Brain pericyte (primary cell): ENCODE data around the gene TSG101.

Source experiments
- DNase-seq: peaks from one replicate; pipeline ENCODE4 v3.0.0-alpha.2; 2012; ENCODE audit warnings: low read depth, low spot score

The TSG101 gene, protein sequence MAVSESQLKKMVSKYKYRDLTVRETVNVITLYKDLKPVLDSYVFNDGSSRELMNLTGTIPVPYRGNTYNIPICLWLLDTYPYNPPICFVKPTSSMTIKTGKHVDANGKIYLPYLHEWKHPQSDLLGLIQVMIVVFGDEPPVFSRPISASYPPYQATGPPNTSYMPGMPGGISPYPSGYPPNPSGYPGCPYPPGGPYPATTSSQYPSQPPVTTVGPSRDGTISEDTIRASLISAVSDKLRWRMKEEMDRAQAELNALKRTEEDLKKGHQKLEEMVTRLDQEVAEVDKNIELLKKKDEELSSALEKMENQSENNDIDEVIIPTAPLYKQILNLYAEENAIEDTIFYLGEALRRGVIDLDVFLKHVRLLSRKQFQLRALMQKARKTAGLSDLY

DNA sequence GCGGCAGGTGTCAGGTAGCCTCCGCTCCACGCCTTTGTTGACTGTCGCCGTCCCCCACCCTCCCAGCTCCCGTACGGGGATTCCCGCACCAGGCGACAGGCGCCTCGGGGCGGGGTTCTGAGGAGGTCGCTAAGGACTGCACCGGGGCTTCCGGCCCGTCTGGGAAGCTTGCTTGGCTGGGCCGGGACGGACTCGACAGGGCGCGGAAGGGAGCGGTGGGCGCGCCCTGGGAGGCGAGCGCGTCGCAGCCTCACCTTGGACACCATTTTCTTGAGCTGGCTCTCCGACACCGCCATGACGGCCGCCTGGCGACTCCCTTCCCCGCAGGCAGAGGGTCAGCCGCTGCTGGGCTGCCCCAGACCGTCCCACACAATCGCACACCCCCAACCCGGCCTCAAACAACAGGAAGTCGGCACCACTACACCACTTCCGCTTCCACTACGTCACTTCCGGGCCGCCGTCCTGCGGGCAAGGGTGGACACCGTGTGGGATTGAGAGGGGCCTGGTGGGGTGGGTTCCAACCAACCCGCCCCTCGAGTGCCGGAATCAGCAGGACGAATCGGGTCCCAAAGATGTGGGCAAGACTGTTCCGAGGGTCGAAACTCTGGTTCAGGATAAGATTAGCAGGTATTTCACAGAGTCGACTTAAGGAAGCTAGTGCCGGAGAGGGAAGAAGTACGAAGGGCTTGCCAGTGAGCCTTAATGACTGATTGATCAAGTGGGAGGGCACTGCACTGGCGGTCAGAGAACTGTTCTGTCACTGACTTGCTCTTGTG lies at the start of gene TSG101:
TSG101 (minus strand) TSS at position 422 of the 776 bp plus-strand sequence; CDS start at position 296, 126 bp downstream.
- peak; percentile 79 for DNase-seq

DNA sequence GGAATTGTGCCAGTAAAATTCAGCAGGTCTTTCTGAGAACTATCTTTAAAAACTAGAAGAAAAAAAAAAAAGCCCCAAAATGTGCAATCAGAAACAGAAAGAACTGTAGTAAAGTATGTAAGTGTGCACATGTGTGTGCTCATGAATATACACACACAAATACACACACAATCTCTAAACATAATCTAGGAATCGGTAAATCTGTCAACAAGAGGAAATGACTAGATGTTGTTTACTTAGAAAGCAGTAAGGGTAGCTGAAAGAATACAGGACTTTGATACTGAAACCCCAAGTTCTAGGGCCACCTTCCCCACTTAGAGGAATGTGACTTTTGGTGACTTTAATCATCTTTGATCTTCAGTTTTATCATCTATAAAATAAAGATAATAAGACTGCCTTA lies 48.6 kb upstream of the TSG101 start:
- no peak for DNase-seq

DNA sequence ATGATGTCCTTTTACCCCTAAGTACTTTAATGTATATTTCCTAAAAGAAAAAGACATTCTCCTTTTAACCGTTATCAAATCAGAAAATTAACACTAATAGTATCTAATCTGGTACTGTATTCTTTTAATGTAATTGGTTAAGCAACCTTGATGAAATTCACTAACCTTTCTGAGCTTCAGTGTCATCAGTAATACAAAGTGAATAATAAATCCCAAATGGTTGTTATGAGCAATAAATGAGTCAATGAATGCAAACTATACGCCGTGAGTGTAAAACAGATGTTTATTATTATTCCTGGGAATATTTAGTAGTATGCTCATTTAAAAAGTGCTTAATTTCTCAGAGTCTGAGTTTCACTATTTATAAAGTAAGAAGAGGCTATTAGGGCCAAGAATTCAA lies 40.3 kb upstream of the TSG101 start:
- DNase-seq, result no peak

DNA sequence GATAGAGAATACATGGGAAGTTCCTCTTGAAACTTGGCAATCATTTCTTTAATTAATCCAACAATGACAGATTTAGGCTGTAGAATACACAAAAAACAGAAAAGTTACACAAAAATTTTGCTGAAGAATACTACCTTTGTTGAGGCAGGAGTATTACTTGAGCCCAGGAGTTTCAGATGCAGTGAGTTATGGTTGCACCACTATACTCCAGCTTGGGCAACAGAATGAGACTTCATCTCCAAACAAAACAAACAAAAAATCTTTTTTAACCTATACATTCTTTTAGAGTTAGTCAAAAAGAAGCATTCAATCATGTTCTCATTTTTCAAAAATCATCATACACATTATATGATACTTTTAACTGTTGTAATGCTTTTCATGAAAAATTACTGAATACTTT lies 39.7 kb upstream of the TSG101 start:
- no peak for DNase-seq

DNA sequence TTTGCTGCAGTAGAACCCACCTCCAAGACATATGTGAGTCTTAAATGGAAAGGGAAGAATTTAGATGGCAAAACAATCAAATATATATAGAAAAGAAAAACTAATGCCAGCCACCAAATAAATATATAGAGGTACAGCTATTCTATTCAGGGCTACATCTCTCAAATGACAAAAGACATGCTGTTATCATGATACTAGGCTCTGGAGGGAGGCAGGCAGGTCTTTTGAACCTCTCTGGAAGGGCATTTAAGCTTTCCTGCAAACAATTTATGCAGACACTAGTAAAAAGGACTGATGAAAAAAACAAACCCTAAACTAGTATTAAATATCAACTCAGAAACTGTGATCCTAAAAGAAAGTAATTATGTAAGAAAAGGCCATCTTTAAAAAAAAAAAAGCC lies 37.4 kb upstream of the TSG101 start:
- no peak for DNase-seq

DNA sequence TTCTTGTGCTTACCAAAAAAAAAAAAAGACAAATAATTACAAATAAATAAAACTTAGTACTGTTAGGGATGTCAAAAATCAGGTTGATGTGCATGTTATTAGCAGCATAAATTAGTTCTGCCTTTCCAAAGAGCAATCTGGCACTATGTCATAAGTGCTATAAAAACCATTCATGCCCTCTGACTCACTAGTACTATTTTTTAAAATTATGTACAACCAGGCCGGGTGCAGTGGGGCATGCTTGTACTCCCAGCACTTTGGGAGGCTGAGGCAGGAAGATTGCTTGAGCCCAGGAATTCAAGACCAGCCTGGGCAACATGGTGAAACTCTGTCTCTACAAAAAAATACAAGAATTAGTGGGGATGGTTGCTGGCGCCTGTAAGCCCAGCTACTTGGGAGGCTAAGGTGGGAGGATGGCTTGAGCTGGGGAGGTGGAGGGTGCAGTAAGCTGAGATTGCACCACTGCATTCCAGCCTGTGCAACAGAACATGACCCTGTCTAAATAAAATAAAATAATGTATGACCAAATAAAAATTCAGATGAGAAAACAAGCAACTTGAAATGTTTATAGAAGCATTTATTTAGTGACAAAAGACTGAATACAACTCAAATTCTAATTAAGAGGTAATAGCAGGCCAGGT lies 36.5 kb upstream of the TSG101 start:
- DNase-seq, result no peak

- DNase-seq, result no peak
Observed at GRCh38 chr11:18548001-18548400, 21.3 kb upstream of the TSG101 start.

DNA sequence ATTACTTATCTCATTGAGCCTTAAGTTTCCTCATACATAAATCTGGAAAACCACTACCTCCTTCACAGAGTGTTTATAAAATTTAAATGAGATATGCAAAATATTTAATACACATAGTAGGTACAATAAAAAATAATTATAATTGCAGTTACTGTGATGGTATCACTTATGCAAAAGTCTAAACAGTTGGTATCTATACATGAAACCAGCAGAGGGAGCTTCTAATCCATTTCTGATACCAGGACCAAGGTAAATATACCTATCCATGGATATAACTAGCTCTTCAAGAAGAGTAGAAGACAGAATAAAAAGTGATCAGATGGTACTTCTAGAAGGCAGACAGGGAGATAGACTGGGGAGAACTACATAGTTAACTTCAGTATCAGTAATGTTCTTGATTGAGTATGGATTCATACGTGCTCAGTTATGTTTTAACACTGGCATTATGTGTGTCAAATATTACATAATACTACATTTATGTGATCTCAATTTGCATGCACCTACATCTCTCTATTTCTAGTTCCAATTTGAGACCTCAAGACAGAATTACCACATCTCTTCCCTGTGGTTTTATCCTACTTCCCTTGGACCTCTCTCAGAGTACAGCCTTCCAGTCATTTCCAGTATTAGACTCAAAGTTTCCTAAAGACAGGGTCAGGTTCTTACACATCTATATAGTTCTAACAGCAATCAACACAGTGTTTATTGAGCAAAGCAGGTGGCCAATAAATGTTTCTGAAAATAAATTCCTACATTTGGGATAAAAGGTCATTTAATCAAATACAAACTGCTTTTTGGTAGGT lies 13.7 kb upstream of the TSG101 start:
- no peak for DNase-seq

GRCh38 chr11:18536209-18536608 lies 9.5 kb upstream of the TSG101 start:
- no peak for DNase-seq

GRCh38 chr11:18534245-18534644 lies 7.5 kb upstream of the TSG101 start:
- DNase-seq, result no peak

DNA sequence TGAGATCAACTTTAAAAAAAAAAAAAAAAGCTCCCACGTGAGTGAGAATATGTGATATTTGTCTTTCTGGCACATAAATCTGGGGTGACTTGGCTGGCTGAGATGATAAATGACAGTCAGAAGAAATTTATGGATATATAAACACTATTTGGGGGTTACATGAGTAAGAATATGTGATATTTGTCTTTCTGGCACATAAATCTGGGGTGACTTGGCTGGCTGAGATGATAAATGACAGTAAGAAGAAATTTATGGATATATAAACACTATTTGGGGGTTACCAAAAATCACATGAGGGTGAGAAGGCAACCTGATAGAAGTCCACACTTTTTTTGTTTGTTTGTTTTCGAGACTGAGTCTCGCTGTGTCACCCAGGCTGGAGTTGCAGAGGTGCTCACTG lies 6.6 kb upstream of the TSG101 start:
- no peak for DNase-seq

- DNase-seq, result no peak
Observed at GRCh38 chr11:18527512-18527911, 770 bp upstream of the TSG101 start.

DNA sequence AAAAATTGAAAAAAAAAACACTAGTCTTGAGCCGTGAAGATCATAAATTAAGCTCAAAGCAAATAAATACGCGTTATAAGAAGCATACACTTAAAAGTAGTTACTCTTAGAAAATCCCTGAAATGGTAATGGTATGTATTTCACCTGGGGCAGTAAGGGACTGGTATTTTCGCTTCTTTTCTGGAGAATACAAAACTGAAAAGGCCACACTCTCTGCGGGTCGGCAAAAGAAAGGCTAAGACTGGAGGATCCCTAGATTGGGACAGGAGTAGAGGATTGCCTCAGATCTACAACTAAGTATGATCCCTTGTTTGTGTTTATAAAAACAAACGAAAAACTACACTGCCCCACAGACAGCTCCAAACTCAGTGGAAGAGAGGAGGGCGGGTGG lies 617 bp downstream of the TSG101 start:
- no peak for DNase-seq

GRCh38 chr11:18524248-18524647 lies 2.5 kb downstream of the TSG101 start:
- DNase-seq, result no peak

- DNase-seq, result no peak
Observed at GRCh38 chr11:18523084-18523483, 3.7 kb downstream of the TSG101 start.

GRCh38 chr11:18522388-18522787 lies 4.4 kb downstream of the TSG101 start:
- no peak for DNase-seq

DNA sequence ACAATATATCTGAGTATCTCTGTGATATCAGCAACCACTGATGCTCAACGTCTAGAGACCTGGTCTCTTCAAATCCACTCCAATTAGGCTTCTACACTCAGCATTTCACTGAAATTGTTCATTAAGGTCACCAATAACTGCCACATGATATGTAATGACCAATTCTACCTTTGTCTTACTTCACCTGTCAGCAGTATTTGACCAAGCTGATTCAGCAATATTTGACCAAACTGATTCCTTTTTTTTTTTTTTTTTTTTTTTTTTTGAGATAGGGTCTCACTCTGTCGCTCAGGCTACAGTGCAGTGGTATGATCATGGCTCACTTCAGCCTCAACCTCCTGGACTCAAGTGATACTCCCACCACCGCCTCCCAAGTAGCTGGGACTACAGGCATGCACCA lies 5.6 kb downstream of the TSG101 start:
- DNase-seq, result no peak

GRCh38 chr11:18502352-18502751 lies 24.4 kb downstream of the TSG101 start:
- DNase-seq, result no peak

DNA sequence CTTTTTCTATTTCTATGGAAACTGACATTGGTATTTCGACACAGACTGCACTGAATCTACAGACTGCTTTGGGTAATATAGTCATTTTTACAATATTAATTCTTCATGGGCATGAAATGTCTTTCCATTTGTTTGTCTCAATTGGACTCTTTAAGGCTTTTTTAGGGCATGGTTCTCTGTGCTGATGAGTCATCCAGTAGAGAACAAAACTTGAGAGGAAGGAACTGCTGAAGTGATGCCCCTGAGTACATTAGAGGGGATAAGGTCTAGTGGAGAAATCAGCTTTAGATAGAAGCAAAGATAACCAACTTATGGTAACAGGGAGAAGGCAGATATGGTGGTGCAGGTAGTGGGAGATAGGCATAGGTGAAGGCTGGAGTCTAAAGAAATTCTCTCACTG lies 25.1 kb downstream of the TSG101 start:
- no peak for DNase-seq

GRCh38 chr11:18498039-18498438 lies 28.7 kb downstream of the TSG101 start:
- no peak for DNase-seq

DNA sequence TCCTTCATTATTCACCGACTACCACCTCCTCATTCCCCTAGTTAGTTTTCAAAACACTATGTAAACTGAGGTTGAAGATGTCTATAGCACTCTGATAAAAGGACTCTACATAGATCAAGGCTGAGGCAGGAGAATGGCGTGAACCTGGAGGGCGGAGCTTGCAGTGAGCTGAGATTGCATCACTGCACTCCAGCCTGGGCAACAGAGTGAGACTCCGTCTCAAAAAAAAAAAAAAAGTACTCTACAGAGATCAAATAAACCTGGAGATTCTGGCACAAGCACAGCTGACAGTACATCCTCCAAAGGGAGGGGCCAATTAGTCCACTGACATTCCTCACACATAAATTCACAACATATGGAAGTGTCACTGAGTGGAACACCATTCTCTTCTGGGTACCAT lies 31.0 kb downstream of the TSG101 start:
- DNase-seq, result no peak

DNA sequence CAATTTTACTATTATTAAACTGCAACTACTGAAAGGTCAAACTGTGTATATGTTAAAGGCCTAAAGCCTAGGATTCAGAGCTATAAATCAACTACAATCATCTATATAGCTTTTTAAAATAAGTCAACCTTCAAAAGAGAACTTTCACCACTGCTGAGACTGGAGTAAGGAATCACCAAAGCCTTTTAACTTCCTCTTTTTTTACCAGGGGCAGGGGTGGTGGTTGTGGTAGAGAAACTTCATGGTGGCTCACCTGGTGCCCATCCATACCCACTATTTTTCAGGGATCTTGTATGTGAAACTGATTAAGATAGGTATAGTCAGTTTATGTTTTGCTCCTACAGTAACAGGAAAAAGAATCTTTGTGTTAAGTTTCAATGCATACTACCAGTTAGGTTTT lies 31.5 kb downstream of the TSG101 start:
- DNase-seq, result no peak
